DMS 273 treated with DMSO at 0.1 percent for 48 hours (cell line): ENCODE data around the gene ARSJ.
"Not testable (repeated sequence)": the region's sequence is repeated elsewhere in the genome, so short reads cannot be mapped to it uniquely, and the experiment has no call there.

Experiments
- DNase-seq: peaks from one replicate; lab custom pipeline; 2025; lab: John Stamatoyannopoulos, UW

Gene ARSJ

DNA sequence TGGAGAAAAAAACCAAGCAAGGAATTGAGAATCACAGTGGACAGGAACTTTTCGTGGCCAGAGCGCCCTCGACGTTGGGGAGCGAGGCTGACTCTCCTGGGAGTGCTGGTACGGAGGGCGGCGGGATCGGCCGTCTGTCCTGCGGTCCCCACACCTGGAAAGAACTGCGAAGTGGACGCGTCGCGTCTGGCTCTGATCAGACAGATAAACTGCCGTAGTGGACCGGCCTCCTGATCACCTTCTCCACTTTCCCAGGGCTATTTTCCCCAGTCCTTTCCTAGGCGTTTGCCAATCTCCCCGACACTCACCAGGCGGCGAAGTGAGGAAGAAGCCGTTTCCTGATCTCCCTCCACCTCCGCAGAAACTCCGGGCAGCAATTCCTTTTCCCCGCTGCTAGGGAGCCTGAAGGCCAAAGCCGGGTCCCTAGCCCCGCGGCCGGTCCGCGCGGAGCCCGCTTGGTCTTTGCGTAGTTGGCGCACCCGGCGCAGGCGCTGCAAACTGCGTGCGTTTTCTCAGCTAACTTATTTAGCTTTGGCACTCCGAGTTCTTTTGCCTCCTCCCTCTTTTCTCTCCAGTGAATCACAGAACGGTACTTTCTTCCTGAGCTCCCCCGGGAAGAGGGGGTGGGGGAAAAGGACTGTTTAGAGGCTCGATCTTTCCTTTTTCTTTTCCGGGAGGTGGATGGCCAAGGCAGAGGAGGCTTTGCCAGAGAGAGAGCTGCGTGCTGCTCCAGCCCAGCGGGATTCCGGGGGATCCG, at the start of gene ARSJ:
Gene ARSJ, minus strand, starts transcription at position 500 of the 757 bp plus-strand sequence. CDS start 813 bp downstream, outside the sequence.
- peak; percentile 64 for DNase-seq

DNA sequence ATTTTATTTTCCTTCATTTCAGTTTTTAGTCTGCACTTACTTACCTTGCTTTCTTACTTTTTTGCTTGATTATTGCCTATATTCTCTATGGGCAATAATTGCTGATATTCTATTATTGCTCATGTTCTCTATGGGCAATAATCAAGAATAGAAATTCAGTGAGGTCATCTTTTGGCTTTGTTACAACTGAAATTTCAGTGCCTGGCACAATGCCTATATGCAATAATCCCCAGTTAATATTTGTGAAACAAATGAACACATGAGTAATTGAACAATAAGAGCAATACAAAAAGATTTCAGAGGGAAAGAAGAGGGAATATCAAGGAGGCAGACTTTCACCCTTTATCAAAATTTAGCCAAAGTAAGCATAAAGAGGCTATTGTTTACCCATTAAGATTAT, 48.6 kb upstream of the ARSJ start:
- DNase-seq: no peak

DNA sequence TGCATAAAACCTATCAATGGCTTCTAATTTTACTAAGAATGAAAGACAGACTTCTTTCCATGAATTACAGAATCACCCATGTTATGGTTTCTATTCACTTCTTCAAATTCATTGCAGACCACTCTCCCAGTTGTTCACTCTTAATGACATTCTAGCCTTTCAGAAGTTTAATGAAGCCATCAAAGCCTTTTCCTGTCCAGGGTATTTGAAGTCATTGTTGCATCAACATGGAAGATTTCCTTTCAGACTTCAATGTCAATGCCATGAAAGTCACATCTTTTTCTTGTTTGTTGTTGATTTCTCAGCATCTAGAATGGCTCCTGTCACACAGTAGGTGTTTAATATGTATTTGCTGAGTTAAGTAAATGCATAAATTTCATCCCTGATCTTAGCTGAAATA, 48.1 kb upstream of the ARSJ start:
- DNase-seq: no peak

DNA sequence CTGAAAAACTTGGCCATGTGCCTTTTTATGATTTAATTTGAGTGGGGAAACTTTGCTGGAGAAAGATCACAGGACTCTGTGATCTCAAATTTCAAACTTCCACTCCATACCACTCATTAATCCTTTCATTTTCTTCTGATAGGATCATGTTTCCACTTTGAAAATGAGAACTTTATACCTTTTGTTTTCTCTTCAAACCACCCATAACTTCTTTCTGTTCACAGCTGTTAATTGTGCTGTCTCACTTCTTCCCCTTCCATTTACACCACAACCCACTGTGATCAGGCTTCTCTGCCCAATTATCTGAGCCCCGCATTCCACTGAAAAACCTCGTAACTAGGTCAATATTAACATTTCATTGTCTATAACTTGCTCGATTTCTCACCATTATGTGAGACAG, 47.0 kb upstream of the ARSJ start:
- DNase-seq: no peak

DNA sequence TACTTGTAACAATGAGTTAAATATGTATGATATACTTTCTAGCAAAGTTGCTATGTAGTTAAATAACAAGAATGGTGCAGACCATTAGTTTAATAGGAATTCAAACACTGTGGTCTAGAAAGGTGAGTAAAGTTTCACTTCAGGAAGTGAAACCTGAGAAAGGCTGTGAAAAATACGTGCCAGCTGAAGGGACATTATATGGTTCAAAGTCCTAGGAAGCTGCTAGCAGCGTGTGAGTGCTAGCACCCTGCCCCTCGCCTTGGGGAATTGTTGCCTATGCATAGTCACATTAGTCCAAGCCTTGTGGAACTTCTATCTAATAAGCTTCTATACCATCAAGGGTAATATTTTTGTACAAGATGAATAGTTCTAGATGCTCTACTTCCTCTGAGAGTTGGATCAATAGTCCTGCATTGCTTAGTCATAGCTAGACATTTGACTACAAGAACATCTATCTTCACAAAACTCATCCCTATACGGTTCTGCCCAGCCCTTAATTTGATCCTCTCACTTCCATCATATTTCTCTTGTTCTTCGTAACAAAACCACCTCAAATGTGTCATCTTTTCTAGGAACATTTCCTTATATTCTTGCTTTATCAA, 45.8 kb upstream of the ARSJ start:
- no peak for DNase-seq

DNA sequence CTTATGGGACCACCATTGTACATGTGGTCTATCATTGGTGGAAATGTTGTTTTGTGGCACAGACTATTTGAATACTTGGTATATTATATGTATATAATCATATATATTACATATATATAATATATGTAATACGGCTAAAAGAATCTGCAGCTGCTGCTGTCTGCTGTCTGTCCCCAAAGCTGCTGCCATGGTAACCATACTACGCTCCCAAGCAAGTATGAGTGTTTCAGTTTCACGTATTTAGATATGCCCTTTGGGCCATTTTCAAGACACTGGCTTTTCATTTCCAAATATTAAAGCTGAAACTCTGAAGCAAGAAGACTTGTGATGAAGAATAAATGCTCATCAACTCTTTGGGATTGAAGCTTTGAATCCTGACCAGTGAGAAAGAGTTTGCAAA, 42.0 kb upstream of the ARSJ start:
- DNase-seq: no peak

DNA sequence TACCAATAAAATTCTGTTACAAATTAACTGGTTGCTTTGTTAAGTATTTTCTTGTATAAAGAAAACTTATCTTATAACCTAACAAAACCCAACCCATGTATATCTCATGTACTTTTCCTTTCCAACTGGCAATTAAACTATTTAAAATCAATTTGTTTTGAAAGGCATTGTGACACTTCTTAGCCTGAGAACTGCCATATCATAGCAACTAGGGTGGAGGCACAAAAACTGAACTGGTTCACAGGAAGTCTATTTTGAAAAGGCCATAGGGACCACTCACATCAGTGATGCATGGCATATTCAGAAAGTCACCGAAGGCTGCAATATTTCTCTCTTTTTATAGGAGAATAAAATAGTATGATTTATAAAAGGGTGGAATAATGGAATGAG, 40.5 kb upstream of the ARSJ start:
- no peak for DNase-seq

DNA sequence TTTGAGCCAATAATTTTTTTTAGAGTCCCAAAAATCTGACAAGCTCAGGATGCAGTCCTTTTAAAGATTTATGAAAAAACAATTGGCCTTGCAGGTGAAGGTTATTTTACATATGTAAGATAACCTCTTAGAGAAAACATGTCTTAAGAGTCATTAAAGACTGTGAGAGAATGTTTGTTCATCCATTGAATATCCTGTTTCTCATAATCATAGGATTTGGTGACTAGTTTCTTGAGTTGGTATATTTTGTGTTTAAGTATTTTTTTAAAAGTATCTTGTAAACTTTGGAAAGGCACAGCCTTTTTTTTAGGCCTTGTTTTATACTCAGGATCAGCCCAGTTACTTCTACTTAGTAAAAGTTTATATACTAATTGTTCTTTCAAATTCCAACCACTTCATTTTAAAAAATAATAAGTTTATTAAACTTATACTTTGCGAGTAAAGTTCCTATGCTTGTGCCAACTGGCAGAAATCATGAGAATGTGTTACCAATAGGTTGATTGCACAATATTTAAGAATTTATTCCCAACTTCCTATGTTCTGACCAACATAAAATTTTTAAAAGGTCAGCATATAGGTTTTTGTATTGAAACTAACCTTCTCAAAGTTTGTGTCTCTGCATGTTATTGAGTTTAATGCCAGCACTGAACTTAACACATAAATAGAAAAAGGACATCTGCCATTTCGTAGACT, 40.0 kb upstream of the ARSJ start:
- no peak for DNase-seq

DNA sequence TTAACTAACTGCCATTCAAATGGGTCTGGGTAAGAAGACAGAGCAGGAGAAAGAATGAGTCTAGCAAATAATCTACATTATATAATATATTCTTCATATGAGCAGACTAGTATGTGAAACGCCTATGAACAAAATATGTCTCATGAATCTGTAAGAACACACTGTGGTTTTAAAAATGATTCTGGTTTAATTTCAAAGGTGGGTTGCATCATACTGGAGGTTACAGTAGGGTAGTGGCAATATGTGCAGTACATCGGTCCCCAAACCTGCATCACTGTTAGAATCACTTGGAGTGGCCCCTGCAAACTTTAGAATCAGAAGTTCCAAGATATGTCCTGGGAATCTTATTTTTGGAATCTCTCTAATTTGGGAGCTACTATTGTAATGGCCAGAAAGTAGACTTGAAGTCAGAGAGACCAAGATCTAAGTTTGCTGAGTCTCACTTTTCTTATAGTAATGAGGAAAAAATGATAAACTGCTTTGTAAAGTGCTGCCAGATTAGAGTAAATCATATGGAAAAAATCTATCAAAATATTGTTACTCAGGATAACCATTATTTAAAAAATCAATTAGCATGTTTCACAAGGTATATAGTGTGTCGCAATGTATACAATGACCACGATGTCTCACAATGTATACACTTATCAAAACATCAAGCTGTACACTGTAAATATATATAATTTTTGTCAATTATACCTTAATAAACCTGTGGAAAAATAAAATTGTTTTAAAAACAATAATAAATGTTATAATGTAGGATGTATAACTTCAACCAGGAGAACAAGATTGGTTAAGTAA, 37.9 kb upstream of the ARSJ start:
- no peak for DNase-seq

DNA sequence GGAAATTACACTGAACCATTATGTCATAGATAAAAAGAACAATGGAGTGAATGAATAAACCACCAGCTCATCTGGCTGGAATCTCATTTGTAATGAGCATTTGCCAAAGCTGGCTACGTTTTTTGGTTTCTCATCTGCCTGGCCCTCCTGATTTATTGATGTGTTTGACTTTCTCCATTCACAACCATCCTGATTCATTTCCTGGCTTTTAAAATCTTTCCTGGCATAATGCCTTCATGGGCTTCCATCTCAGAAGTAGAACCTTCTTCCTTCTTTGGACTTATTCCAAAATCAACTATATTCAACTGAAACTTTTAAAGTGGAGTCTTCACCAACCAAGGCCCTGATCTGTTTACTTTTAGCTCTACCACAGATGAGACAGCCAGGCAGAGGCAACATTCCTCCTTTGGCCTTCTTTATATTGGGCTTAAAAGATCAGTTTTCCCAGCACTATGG, 36.0 kb upstream of the ARSJ start:
- DNase-seq: no peak

DNA sequence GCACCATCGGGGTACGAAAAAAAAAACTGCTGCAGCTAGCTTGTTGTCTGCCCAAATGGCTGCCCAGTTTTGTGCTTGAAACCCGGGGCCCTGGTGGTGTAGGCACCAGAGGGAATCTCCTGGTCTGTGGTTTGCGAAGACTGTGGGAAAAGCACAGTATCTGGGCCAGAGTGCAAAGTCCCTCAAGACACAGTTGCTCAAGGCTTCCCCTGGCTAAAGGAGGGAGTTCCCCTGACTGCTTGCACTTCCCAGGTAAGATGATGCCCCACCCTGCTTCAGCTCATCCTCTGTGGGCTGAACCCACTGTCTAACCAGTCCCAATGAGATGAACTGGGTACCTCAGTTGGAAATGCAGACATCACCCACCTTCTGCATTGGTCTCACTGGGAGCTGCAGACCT, 33.8 kb upstream of the ARSJ start:
- DNase-seq: not testable (repeated sequence)

DNA sequence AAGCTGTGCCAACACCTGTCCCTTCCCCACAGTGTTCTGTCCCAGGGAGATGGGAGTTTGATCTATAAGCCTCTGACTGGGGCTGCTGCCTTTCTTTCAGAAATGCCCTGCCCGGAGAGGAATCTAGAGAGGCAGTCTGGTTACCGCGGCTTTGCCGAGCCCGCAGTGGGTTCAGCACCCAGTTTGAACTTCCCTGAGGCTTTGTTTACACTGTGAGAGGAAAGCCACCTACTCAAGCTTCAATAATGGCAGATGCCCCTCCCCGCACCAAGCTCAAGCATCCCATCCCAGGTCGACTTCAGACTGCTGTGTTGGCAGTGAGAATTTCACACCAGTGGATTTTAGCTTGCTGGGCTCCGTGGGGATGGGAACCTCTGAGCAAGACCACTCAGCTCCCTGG, 33.3 kb upstream of the ARSJ start:
- no peak for DNase-seq

DNA sequence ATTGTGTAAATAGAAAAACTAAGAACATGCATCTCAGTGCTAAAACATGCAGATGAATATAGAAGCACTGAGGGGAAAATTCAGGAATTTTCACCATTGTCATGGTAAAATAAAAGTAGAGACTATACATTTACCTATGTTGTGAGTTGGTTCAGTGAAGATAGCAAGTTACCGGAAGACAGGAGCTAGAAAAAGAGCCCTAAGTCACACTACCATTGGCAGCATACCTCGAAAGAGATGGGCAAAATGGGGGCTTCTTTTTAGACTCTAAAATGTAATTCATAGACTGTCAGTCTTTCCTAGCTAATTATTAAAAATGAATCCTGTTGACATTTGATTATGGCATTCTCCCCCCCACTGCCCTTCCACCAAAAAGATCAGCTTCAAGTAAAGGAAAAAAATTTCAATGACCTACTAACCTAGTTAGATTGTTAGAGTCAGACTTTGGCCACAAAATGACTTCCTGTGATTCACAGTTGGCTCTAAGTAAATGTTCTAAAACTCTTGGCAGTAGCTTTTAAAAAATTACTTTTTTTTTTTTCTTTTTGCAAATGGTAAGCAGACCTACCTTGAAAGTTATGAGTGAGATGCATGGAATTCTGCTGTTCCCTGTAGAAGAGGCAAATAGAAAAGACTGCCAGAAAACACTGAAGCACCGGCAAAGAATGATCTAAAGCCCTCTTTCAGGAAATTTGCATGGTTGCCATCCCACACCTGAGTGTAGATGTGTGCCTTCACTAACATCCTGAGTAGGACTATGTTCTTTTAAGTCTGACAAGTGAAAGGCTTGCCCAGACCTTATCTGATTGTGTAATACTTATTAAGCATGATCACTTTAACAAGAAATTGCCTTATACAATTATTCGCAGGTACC, 26.4 kb upstream of the ARSJ start:
- DNase-seq: no peak

DNA sequence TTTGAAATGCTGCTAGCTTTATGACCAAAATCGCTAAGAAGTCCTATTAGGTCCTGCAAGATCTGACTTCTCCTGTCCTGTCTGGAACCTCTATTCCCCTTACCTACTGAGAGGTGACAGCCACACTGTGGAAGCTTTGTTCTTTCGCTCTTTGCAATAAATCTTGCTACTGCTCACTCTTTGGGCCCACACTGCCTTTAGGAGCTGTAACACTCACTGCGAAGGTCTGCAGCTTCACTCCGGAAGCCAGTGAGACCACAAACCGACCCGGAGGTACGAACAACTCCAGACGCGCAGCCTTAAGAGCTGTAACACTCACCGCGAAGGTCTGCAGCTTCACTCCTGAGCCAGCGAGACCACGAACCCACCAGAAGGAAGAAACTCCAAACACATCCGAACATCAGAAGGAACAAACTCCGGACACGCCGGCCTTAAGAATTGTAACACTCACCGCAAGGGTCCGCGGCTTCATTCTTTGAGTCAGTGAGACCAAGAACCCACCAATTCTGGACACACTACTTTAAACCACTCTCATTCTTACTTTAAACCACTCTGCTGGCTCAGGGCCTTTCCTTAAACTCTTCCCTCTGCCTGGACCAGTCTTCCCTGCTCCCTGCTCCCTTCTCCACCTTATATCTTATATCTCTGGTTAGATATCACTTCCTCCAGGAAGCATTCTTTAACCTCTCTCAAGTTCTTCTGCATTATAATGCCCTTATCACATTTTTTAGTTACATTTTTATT, 25.2 kb upstream of the ARSJ start:
- DNase-seq: not testable (repeated sequence)

DNA sequence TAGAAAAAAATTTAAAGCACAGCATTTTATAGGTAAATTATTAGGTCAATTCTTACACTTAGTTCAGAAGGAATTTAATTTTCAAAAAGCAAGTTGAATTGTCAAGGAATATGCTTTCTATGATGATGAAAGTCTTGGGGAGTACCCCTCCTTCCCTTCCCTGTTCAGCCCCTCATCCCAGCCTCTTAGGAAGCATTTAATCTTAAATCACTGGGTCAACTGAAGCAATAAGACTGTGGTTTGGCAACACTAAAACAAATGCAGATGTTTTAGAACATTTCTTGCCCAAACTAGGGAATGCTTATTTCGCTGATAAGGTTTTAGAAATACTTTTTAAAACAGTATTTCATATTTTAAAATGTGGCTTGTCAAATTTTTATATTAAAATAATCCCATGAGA, 19.1 kb upstream of the ARSJ start:
- DNase-seq: no peak

DNA sequence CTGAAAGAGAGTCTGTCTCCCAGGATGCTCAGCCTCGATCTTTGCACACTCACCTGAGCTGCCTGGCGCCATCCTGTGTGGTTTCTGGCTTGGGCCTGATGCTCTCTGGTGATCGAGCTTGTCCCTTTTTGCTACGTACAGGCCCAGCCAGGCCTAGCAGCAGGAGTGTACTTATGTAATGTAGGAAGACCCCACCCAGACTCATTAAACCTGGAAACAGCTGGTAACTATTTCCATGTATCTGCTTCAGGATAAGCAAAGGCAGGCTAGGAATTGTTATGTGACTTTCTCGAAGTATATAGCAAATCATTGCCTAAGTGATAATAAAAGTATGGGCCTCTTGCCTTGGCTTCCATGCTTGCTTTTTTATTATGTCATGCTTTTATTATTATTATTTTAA, 18.6 kb upstream of the ARSJ start:
- DNase-seq: no peak

DNA sequence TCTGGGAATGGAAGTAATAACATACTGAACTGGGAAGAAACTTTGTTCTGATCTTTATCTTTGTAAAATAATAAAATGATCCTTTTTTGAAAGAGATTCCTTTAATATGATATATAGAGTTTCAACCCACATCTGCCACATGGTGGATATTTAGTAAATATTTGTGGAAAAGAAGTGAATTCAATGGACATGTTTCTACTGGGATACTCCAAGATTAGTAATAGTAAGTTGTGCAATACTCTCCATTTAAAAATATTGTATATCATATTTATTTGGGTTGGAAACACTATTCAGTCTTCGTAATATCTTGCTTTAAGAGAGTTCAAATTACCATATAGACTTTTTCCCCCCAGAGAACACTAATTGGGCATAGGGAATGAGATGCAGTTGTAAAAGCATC, 17.8 kb upstream of the ARSJ start:
- no peak for DNase-seq

DNA sequence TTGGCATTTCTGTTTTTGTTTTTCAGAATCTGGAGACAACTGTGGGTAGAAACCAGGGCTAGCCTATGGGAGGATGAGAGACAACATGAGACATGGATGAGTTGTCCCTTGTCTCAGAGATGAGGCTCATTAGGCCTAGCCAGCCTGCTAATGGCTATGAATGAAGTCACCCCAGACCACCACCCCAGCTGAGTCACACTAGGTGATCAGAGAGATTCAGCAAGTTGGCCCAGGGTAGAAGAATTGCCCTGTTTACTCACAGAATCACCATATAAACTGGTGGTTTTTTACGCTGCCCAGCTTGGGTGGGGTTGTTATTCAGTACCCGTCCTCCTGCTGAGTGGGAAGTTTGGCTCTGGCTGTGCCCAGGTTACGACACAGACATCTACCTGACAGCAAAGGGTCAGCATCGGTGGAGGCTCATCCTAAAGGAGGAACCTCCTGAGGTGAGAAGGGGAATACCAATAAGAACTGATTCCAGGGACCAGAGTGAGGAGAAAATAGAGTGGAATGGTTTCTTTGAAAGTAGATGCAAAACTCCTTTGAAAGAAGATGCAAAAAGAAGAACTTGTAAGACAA, 17.2 kb upstream of the ARSJ start:
- DNase-seq: no peak

DNA sequence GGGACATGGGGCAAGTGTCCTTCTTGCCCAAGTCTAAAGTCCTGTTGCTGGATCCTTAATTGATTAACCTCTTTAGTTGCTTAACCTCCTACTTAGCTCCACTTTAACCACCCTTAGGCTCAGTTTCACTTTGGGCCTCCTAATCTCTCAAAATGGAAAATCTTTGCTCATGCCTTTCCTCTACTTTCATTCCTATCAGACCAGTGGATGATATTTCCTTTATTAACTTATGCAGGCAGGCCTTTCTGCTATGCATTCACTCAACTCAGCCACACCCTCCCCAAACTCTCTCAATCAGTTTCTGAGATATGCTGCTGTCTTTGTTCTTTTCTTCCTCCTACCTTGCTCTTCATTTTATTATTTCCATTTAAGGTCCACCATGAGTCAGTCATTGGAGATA, 14.4 kb upstream of the ARSJ start:
- DNase-seq: no peak

DNA sequence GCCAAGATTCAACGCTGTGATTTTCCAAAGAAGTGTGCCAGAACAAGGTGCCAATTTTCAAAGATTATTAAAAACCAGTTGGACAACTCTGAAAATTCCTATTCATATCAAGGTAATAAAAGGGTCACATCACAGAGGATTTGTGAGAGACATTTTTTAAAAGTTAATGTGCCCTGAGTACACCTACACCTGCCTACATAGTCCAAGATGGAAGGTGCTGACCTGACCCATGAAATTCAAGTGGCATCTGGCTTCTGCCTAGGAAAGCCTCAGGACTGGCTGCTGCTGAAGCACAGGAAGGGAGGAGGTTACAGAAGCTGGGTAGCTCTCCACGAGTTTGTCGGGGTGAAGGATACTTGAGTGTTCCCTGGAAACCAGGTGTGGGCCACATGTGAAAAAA, 11.4 kb upstream of the ARSJ start:
- DNase-seq: no peak
